ENCODE measurements around the gene SLC25A10. TPM values are rescaled to one million over a fixed set of nuclear protein-coding genes. Genes with fewer than 3 reads are reported as not detected.

SLC25A10 gene
- total RNA-seq, 1 donor from 2014 or later: 9.1 TPM

GRCh38 chr17:81690549-81690948 is 21.5 kb upstream of the SLC25A10 start:
- H3K36me3 Mint-ChIP-seq: peaks cover 16% of the 10 kb centered on the region
- Histone ChIP-seq H3K27ac (no peak overlapping the region), H3K4me2 (no peak overlapping the region), H3K27me3 (no peaks in the 10 kb centered on the region), H2AFZ (replicated peaks) (no peak overlapping the region), H3K9me3 (ENCODE audit: low read depth) (no peaks in the 10 kb centered on the region), H3F3A (ENCODE audit: low read depth) (no peaks in the 10 kb centered on the region), H3K4me1 (no peaks in the 10 kb centered on the region), H3K79me2 (ENCODE audit: low read depth) (peaks cover 12% of the 10 kb centered on the region), H3K9ac (no peak overlapping the region), H3K36me3 (no peaks in the 10 kb centered on the region), H4K20me1 (ENCODE audit: low read depth) (peaks cover 5% of the 10 kb centered on the region), H3K4me3 (no peak overlapping the region)
- H3K9me3 Mint-ChIP-seq: no peaks in the 10 kb centered on the region
- H3K4me1 Mint-ChIP-seq: peaks cover 4% of the 10 kb centered on the region
- H3K27ac Mint-ChIP-seq: no peak overlapping the region
- H3K27me3 Mint-ChIP-seq (ENCODE audit: insufficient read depth, low read depth): peaks cover 7% of the 10 kb centered on the region
- DNase-seq (ENCODE audit: low spot score): no peak
- TF ChIP-seq EZH2 (IDR thresholded peaks at IDR 0.05) (no peak), EZH2phosphoT487 (IDR thresholded peaks at IDR 0.05) (no peak), CTCF (IDR thresholded peaks at IDR 0.05) (no peak)
- no peak overlapping the region for H3K4me3 Mint-ChIP-seq

- Histone ChIP-seq H3K27me3 (no peaks in the 10 kb centered on the region), H3K27ac (no peak overlapping the region), H3K9me3 (ENCODE audit: low read depth) (no peaks in the 10 kb centered on the region), H3K9ac (no peak overlapping the region), H3K4me3 (no peak overlapping the region), H3K79me2 (ENCODE audit: low read depth) (peaks cover 5% of the 10 kb centered on the region), H3K36me3 (no peaks in the 10 kb centered on the region), H3K4me1 (no peaks in the 10 kb centered on the region), H3K4me2 (no peak overlapping the region), H2AFZ (replicated peaks) (no peak overlapping the region), H4K20me1 (ENCODE audit: low read depth) (no peaks in the 10 kb centered on the region), H3F3A (ENCODE audit: low read depth) (no peaks in the 10 kb centered on the region)
- H3K9me3 Mint-ChIP-seq: no peaks in the 10 kb centered on the region
- peaks cover 2% of the 10 kb centered on the region for H3K4me1 Mint-ChIP-seq
- peaks cover 6% of the 10 kb centered on the region for H3K27me3 Mint-ChIP-seq (ENCODE audit: insufficient read depth, low read depth)
- H3K36me3 Mint-ChIP-seq: peaks cover 15% of the 10 kb centered on the region
- no peak overlapping the region for H3K4me3 Mint-ChIP-seq
- H3K27ac Mint-ChIP-seq: no peak overlapping the region
- DNase-seq (ENCODE audit: low spot score): no peak
- TF ChIP-seq EZH2 (IDR thresholded peaks at IDR 0.05): no peak
- no peak for TF ChIP-seq EZH2phosphoT487 (IDR thresholded peaks at IDR 0.05)
These were observed 20.9 kb upstream of the SLC25A10 start for GRCh38 chr17:81691196-81691595.

DNA sequence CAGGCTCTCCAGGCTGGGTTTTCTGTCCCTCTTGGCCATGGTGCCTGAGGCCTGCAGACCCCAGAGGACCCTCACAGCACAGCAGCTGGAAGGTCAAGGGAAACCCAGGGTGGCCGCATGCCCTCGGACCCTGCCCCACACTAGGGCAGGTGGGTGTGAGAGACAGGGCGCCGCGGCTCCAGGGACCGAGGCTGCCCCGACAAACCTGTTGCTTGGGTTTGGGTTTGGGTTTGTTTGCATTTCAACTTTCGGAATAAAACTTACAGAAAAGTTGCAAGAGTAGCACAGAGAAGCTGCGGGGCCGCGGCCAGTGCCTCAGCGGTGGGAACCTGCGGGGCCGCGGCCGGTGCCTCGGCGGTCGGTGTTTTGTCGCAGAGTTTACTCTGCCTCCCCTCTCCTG is 20.5 kb upstream of the SLC25A10 start:
- Histone ChIP-seq H3K9ac (no peak overlapping the region), H3K36me3 (no peaks in the 10 kb centered on the region), H3K27me3 (no peaks in the 10 kb centered on the region), H3K4me3 (no peak overlapping the region), H3K4me1 (no peaks in the 10 kb centered on the region), H2AFZ (replicated peaks) (no peak overlapping the region), H3K4me2 (no peak overlapping the region), H4K20me1 (ENCODE audit: low read depth) (no peaks in the 10 kb centered on the region), H3K27ac (no peak overlapping the region), H3K9me3 (ENCODE audit: low read depth) (no peaks in the 10 kb centered on the region), H3F3A (ENCODE audit: low read depth) (no peaks in the 10 kb centered on the region), H3K79me2 (ENCODE audit: low read depth) (peaks cover 1% of the 10 kb centered on the region)
- Mint-ChIP-seq H3K4me1 (no peaks in the 10 kb centered on the region), H3K4me3 (no peak overlapping the region), H3K9me3 (no peaks in the 10 kb centered on the region), H3K27me3 (ENCODE audit: insufficient read depth, low read depth) (peaks cover 5% of the 10 kb centered on the region), H3K36me3 (peaks cover 13% of the 10 kb centered on the region), H3K27ac (no peak overlapping the region)
- DNase-seq (ENCODE audit: low spot score): no peak
- no peak for TF ChIP-seq CTCF (IDR thresholded peaks at IDR 0.05)
- no peak for TF ChIP-seq EZH2 (IDR thresholded peaks at IDR 0.05)
- TF ChIP-seq EZH2phosphoT487 (IDR thresholded peaks at IDR 0.05): no peak

DNA sequence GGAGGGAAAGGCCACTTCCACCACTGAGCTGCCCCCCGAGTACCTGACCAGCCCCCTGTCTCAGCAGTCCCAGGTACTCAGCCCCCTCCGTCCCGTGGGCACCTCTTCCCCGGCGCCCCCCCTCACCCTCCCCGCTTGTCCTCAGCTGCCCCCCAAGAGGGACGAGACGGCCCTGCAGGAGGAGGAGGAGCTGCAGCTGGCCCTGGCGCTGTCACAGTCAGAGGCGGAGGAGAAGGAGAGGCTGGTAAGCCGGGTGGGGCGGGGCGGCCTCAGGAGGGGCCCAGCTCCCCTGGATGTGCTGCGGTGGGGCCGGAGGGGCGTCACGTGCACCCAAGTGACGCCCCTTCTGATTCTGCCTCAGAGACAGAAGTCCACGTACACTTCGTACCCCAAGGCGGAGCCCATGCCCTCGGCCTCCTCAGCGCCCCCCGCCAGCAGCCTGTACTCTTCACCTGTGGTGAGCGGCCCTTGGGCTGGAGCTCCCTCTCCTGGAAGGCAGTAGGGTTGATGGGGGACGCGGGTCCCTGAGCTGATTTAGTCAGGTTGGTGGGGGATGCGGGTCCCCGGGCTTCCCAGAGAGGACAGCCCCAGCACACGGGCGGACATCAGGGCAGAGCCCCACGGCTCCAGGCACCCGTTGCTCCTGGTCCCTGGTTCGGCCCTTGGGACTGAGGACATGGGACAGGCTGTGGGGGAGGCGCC is 18.4 kb upstream of the SLC25A10 start:
- H3K9me3 Mint-ChIP-seq: peaks cover 2% of the 10 kb centered on the region
- no peaks in the 10 kb centered on the region for H3K9me3 ChIP-seq (ENCODE audit: low read depth)
- no peak overlapping the region for H3K4me2 ChIP-seq
- no peaks in the 10 kb centered on the region for H3K27me3 ChIP-seq
- no peak overlapping the region for H3K27ac ChIP-seq
- H3K4me1 Mint-ChIP-seq: no peaks in the 10 kb centered on the region
- H3K36me3 ChIP-seq: no peaks in the 10 kb centered on the region
- no peak overlapping the region for H3K4me3 Mint-ChIP-seq
- no peak overlapping the region for H3K27ac Mint-ChIP-seq
- peaks cover 22% of the 10 kb centered on the region for H3K36me3 Mint-ChIP-seq
- H3K79me2 ChIP-seq (ENCODE audit: low read depth): peaks cover 11% of the 10 kb centered on the region
- no peak for TF ChIP-seq EZH2 (IDR thresholded peaks at IDR 0.05)
- TF ChIP-seq EZH2phosphoT487 (IDR thresholded peaks at IDR 0.05): no peak
- no peak for TF ChIP-seq CTCF (IDR thresholded peaks at IDR 0.05)
- no peaks in the 10 kb centered on the region for H3F3A ChIP-seq (ENCODE audit: low read depth)
- no peak overlapping the region for H3K4me3 ChIP-seq
- no peak overlapping the region for H3K9ac ChIP-seq
- no peaks in the 10 kb centered on the region for H3K4me1 ChIP-seq
- peaks cover 5% of the 10 kb centered on the region for H3K27me3 Mint-ChIP-seq (ENCODE audit: insufficient read depth, low read depth)
- peaks cover 5% of the 10 kb centered on the region for H4K20me1 ChIP-seq (ENCODE audit: low read depth)
- DNase-seq (ENCODE audit: low spot score): no peak
- H2AFZ ChIP-seq (replicated peaks): no peak overlapping the region
